ENCODE results near the gene PIK3C2G. TPM values are rescaled to one million over a fixed set of nuclear protein-coding genes. Genes with fewer than 3 reads are reported as not detected.

The PIK3C2G gene
- total RNA-seq, 1 donor from 2014 or later, result 4.6 TPM

- Mint-ChIP-seq H3K36me3 (peaks cover 18% of the 10 kb centered on the region), H3K4me1 (ENCODE audit: unreplicated experiment) (no peaks in the 10 kb centered on the region), H3K9me3 (no peaks in the 10 kb centered on the region), H3K4me3 (no peak overlapping the region), H3K27ac (no peak overlapping the region), H3K27me3 (no peaks in the 10 kb centered on the region)
- TF ChIP-seq CTCF (conservative IDR thresholded peaks at IDR 0.05), result no peak
- DNase-seq (ENCODE audit: extremely low spot score, unreplicated experiment), result no peak
Observed at GRCh38 chr12:18239526-18239925, 21.8 kb upstream of the PIK3C2G start.

- no peak for DNase-seq (ENCODE audit: extremely low spot score, unreplicated experiment)
- Mint-ChIP-seq H3K4me3 (no peak overlapping the region), H3K9me3 (no peaks in the 10 kb centered on the region), H3K27ac (no peak overlapping the region), H3K4me1 (ENCODE audit: unreplicated experiment) (no peaks in the 10 kb centered on the region), H3K36me3 (peaks cover 6% of the 10 kb centered on the region), H3K27me3 (no peaks in the 10 kb centered on the region)
- TF ChIP-seq CTCF (conservative IDR thresholded peaks at IDR 0.05), result no peak
Observed at GRCh38 chr12:18242380-18243089, 18.8 kb upstream of the PIK3C2G start.

GRCh38 chr12:18243238-18243637 lies 18.1 kb upstream of the PIK3C2G start:
- Mint-ChIP-seq H3K4me3 (no peak overlapping the region), H3K27me3 (no peaks in the 10 kb centered on the region), H3K4me1 (ENCODE audit: unreplicated experiment) (no peaks in the 10 kb centered on the region), H3K9me3 (no peaks in the 10 kb centered on the region), H3K27ac (no peak overlapping the region), H3K36me3 (peaks cover 4% of the 10 kb centered on the region)
- DNase-seq (ENCODE audit: extremely low spot score, unreplicated experiment), result no peak
- no peak for TF ChIP-seq CTCF (conservative IDR thresholded peaks at IDR 0.05)

GRCh38 chr12:18246066-18246465 lies 15.3 kb upstream of the PIK3C2G start:
- H3K27ac Mint-ChIP-seq, result no peak overlapping the region
- no peaks in the 10 kb centered on the region for H3K27me3 Mint-ChIP-seq
- peak; percentile 48 for TF ChIP-seq CTCF (conservative IDR thresholded peaks at IDR 0.05)
- H3K4me3 Mint-ChIP-seq, result no peak overlapping the region
- H3K36me3 Mint-ChIP-seq, result no peaks in the 10 kb centered on the region
- H3K9me3 Mint-ChIP-seq, result no peaks in the 10 kb centered on the region
- DNase-seq (ENCODE audit: extremely low spot score, unreplicated experiment), result no peak
- no peaks in the 10 kb centered on the region for H3K4me1 Mint-ChIP-seq (ENCODE audit: unreplicated experiment)

- H3K36me3 Mint-ChIP-seq, result peaks cover 4% of the 10 kb centered on the region
- no peak for DNase-seq (ENCODE audit: extremely low spot score, unreplicated experiment)
- H3K27me3 Mint-ChIP-seq, result no peaks in the 10 kb centered on the region
- peak; percentile 90 for TF ChIP-seq CTCF (conservative IDR thresholded peaks at IDR 0.05)
- no peak overlapping the region for H3K4me3 Mint-ChIP-seq
- H3K9me3 Mint-ChIP-seq, result no peaks in the 10 kb centered on the region
- H3K27ac Mint-ChIP-seq, result no peak overlapping the region
- peaks cover 3% of the 10 kb centered on the region for H3K4me1 Mint-ChIP-seq (ENCODE audit: unreplicated experiment)
Observed at GRCh38 chr12:18250313-18250916, 10.9 kb upstream of the PIK3C2G start.
